Vagina (tissue), 2 donors: ENCODE data around the gene EPYC.
A peak's percentile ranks its signal among the peaks of the same experiment; 100 is the strongest.

Experiments used
- POLR2AphosphoS5 ChIP-seq, 2 donors: sonication (generic); formaldehyde crosslinking; IDR thresholded peaks; one replicate each; pipeline ENCODE4 v1.9.0; 2017; ENCODE audit warnings: antibody characterized with exemption in 2 of 2, mild to moderate bottlenecking in 2 of 2, low read depth in 1 of 2; ENCODE audit not compliant: insufficient read depth in 1 of 2
- TF ChIP-seq, protein P1 (sequence below), 3 experiments: fragments of 450-650 bp in 2 of 3; fragments of 200-600 bp in 1 of 3; sonication (generic) in 1 of 3; IDR thresholded peaks; one replicate each; pipeline ENCODE4 v1.5.1; 2017 to 2019; ENCODE audit warnings: antibody characterized with exemption in 3 of 3, mild to moderate bottlenecking in 2 of 3, moderate library complexity in 2 of 3

DNA sequence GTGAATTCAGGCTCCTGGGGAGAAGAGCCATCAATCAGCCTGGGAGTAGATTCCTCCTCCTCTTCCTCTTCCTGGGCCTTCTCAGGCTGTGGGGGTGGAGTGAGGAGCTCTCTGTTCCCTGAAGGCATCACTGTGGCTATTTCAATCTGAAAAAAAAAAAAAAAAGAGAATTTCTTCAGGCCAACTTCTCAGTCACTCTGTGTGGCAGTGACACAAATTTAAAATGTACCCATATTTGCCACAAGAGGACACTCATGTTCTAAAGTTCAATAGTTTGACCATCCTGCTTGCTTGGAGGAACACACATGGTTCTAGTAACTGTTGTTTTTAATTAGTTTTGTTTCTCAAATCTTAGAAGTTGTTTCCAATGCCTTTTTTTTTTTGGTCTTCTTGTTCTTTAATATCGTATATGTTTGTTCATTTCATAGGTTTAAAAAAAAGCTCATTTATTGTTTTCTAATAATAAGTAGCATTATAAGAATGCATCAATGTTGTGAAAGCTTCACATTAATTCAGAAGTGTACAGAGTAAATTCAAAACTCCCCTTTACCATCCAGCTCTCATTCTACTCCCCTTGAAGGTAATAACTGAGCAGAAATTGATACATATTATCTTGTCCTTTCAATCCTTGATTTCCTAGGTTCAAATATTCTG lies 26.5 kb downstream of the EPYC start:
- TF ChIP-seq, protein P1, sequence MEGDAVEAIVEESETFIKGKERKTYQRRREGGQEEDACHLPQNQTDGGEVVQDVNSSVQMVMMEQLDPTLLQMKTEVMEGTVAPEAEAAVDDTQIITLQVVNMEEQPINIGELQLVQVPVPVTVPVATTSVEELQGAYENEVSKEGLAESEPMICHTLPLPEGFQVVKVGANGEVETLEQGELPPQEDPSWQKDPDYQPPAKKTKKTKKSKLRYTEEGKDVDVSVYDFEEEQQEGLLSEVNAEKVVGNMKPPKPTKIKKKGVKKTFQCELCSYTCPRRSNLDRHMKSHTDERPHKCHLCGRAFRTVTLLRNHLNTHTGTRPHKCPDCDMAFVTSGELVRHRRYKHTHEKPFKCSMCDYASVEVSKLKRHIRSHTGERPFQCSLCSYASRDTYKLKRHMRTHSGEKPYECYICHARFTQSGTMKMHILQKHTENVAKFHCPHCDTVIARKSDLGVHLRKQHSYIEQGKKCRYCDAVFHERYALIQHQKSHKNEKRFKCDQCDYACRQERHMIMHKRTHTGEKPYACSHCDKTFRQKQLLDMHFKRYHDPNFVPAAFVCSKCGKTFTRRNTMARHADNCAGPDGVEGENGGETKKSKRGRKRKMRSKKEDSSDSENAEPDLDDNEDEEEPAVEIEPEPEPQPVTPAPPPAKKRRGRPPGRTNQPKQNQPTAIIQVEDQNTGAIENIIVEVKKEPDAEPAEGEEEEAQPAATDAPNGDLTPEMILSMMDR (IDR thresholded peaks at IDR 0.05) = peak; percentile 65 to 81 (median 69)
- peak in 1 of 2 donors; percentile 33 for TF ChIP-seq POLR2AphosphoS5 (IDR thresholded peaks at IDR 0.05; ENCODE audit: insufficient read depth in 1 of 2, low read depth in 1 of 2)
